ENCODE measurements around the gene AADACL2. TPM values are rescaled to one million over a fixed set of nuclear protein-coding genes. Genes with fewer than 3 reads are reported as not detected.
"Not testable (repeated sequence)": the region's sequence is repeated elsewhere in the genome, so short reads cannot be mapped to it uniquely, and the experiment has no call there.

Gene AADACL2
- total RNA-seq, 2 experiments from 2014 or later: not detected

- POLR2A ChIA-PET: no interaction called here
- no peak for DNase-seq
- intact Hi-C loops (cut with DNase I, micrococcal nuclease): no loop called here
- Histone ChIP-seq H3K36me3 (ENCODE audit: insufficient read depth, low read length) (no peaks in the 10 kb centered on the region), H3K27me3 (ENCODE audit: control insufficient read depth in 1 of 2, insufficient read depth in 2 of 2, low read length in 2 of 2) (no peaks in the 10 kb centered on the region), H3K27ac (ENCODE audit: low read depth in 1 of 2, low read length in 2 of 2) (no peak overlapping the region), H3K9me3 (ENCODE audit: control insufficient read depth in 1 of 2, insufficient read depth in 1 of 2, low read length in 2 of 2) (no peaks in the 10 kb centered on the region), H3K4me3 (ENCODE audit: low read length) (no peak overlapping the region), H3K4me1 (ENCODE audit: insufficient read depth, low read length) (no peaks in the 10 kb centered on the region)
- no peak overlapping the region for H3K27ac Mint-ChIP-seq
- H3K9me3 Mint-ChIP-seq: no peaks in the 10 kb centered on the region
- H3K4me1 Mint-ChIP-seq (ENCODE audit: low read depth): no peaks in the 10 kb centered on the region
- peaks cover 3% of the 10 kb centered on the region for H3K27me3 Mint-ChIP-seq
- no peak for ATAC-seq (ENCODE audit: poor library complexity)
- CTCF ChIA-PET: interaction anchor here (1.4 kb wide), 1 partner anchor 15 kb away, joined by 5 read pairs; no protein-coding TSS in a partner anchor
- no peaks in the 10 kb centered on the region for H3K36me3 Mint-ChIP-seq (ENCODE audit: low read depth)
- no peak for TF ChIP-seq CTCF (IDR thresholded peaks at IDR 0.05)
- no peak overlapping the region for H3K4me3 Mint-ChIP-seq
Measured at GRCh38 chr3:151787626-151788025, 53.9 kb downstream of the AADACL2 start.

GRCh38 chr3:151788401-151788800 is 54.7 kb downstream of the AADACL2 start:
- Histone ChIP-seq H3K4me3 (ENCODE audit: low read length) (no peak overlapping the region), H3K36me3 (ENCODE audit: insufficient read depth, low read length) (no peaks in the 10 kb centered on the region), H3K9me3 (ENCODE audit: control insufficient read depth in 1 of 2, insufficient read depth in 1 of 2, low read length in 2 of 2) (no peaks in the 10 kb centered on the region), H3K27ac (ENCODE audit: low read depth in 1 of 2, low read length in 2 of 2) (no peak overlapping the region), H3K4me1 (ENCODE audit: insufficient read depth, low read length) (no peaks in the 10 kb centered on the region), H3K27me3 (ENCODE audit: control insufficient read depth in 1 of 2, insufficient read depth in 2 of 2, low read length in 2 of 2) (no peaks in the 10 kb centered on the region)
- Mint-ChIP-seq H3K9me3 (no peaks in the 10 kb centered on the region), H3K27me3 (peaks cover 3% of the 10 kb centered on the region), H3K36me3 (ENCODE audit: low read depth) (no peaks in the 10 kb centered on the region), H3K4me3 (no peak overlapping the region), H3K4me1 (ENCODE audit: low read depth) (no peaks in the 10 kb centered on the region), H3K27ac (no peak overlapping the region)
- ATAC-seq (ENCODE audit: poor library complexity) (no peak), DNase-seq (no peak)
- TF ChIP-seq CTCF (IDR thresholded peaks at IDR 0.05): no peak
- ChIA-PET POLR2A (no interaction called here), CTCF (no interaction called here)
- intact Hi-C loops (cut with DNase I, micrococcal nuclease): no loop called here

GRCh38 chr3:151789853-151790463 is 56.2 kb downstream of the AADACL2 start:
- Mint-ChIP-seq H3K36me3 (ENCODE audit: low read depth) (no peaks in the 10 kb centered on the region), H3K9me3 (no peaks in the 10 kb centered on the region), H3K27me3 (peaks cover 3% of the 10 kb centered on the region), H3K4me1 (ENCODE audit: low read depth) (no peaks in the 10 kb centered on the region), H3K27ac (no peak overlapping the region), H3K4me3 (no peak overlapping the region)
- ChIA-PET POLR2A (no interaction called here), CTCF (interaction anchor here (1.1 kb wide), 1 partner anchor 11 kb away, joined by 3 read pairs; no protein-coding TSS in a partner anchor)
- no peak overlapping the region for H3K4me3 ChIP-seq (ENCODE audit: low read length)
- no peak overlapping the region for H3K27ac ChIP-seq (ENCODE audit: low read depth in 1 of 2, low read length in 2 of 2)
- ATAC-seq (ENCODE audit: poor library complexity): no peak
- no peaks in the 10 kb centered on the region for H3K27me3 ChIP-seq (ENCODE audit: control insufficient read depth in 1 of 2, insufficient read depth in 2 of 2, low read length in 2 of 2)
- H3K36me3 ChIP-seq (ENCODE audit: insufficient read depth, low read length): no peaks in the 10 kb centered on the region
- no peak for DNase-seq
- no peaks in the 10 kb centered on the region for H3K9me3 ChIP-seq (ENCODE audit: control insufficient read depth in 1 of 2, insufficient read depth in 1 of 2, low read length in 2 of 2)
- intact Hi-C loops (cut with DNase I, micrococcal nuclease): no loop called here
- no peaks in the 10 kb centered on the region for H3K4me1 ChIP-seq (ENCODE audit: insufficient read depth, low read length)
- TF ChIP-seq CTCF (IDR thresholded peaks at IDR 0.05): no peak

GRCh38 chr3:151790763-151791162 is 57.0 kb downstream of the AADACL2 start:
- ATAC-seq (ENCODE audit: poor library complexity); H3K9me3 Mint-ChIP-seq; CTCF ChIA-PET; POLR2A ChIA-PET; H3K9me3 ChIP-seq (ENCODE audit: control insufficient read depth in 1 of 2, insufficient read depth in 1 of 2, low read length in 2 of 2); H3K27me3 ChIP-seq (ENCODE audit: control insufficient read depth in 1 of 2, insufficient read depth in 2 of 2, low read length in 2 of 2); H3K36me3 Mint-ChIP-seq (ENCODE audit: low read depth); DNase-seq; H3K36me3 ChIP-seq (ENCODE audit: insufficient read depth, low read length); H3K4me1 ChIP-seq (ENCODE audit: insufficient read depth, low read length); H3K27ac ChIP-seq (ENCODE audit: low read depth in 1 of 2, low read length in 2 of 2); H3K4me3 Mint-ChIP-seq; intact Hi-C loops (cut with DNase I, micrococcal nuclease); H3K27me3 Mint-ChIP-seq; H3K4me3 ChIP-seq (ENCODE audit: low read length); H3K4me1 Mint-ChIP-seq (ENCODE audit: low read depth); H3K27ac Mint-ChIP-seq: not testable (repeated sequence)
